ENCODE results near the gene ZNF324. TPM values are rescaled to one million over a fixed set of nuclear protein-coding genes. Genes with fewer than 3 reads are reported as not detected.

Gene ZNF324
- total and polyA plus RNA-seq, 9 of the 15 experiments (the other 6 are each of a cell fraction or from before 2014, with no cell fraction given) = 0.92 to 16.4 (median 5.3) TPM

- TF ChIP-seq GTF2E2 (tag; IDR thresholded peaks at IDR 0.05) (0 out of 2 replicates have a peak, but pooled peaks have one; percentile 35), CBFB (CRISPR knock-in tag; IDR thresholded peaks at IDR 0.05) (peak; percentile 95), TOE1 (IDR thresholded peaks at IDR 0.05; ENCODE audit: borderline replicate concordance) (peak; percentile 80; the same call in 1 of the 2 replicates), TOE1 (CRISPR knock-in tag; IDR thresholded peaks at IDR 0.05; ENCODE audit: borderline replicate concordance, low read depth) (no peak), ZBTB11 (CRISPR knock-in tag; IDR thresholded peaks at IDR 0.05) (0 out of 6 replicates have a peak, but pooled peaks of 1 of the 3 experiments have one; percentile 48), FOXM1 (IDR thresholded peaks at IDR 0.05; ENCODE audit: low read depth) (no peak), FOXM1 (CRISPR knock-in tag; IDR thresholded peaks at IDR 0.05; ENCODE audit: low read depth) (no peak), TEAD4 (IDR thresholded peaks at IDR 0.05; ENCODE audit: low read length) (peak; percentile 68; the same call in 1 of the 2 replicates), TEAD4 (CRISPR knock-in tag; IDR thresholded peaks at IDR 0.05; ENCODE audit: borderline replicate concordance) (no peak), USF1 (CRISPR knock-in tag; IDR thresholded peaks at IDR 0.05) (peak; percentile 98), ZNF24 (IDR thresholded peaks at IDR 0.05) (no peak), TCF3 (CRISPR knock-in tag; IDR thresholded peaks at IDR 0.05) (peak; percentile 85), GABPB1 (CRISPR knock-in tag; IDR thresholded peaks at IDR 0.05) (peak; percentile 41; the same call in 1 of the 2 replicates), MLLT1 (IDR thresholded peaks at IDR 0.05) (peak in 1 of 2 experiments; percentile 57; a peak in 1 of 4 replicates), MNT (conservative IDR thresholded peaks at IDR 0.05) (peak in 1 of 2 experiments; percentile 53; a peak in 2 of 4 replicates), TCF7 (IDR thresholded peaks at IDR 0.05; ENCODE audit: borderline replicate concordance) (0 out of 2 replicates have a peak, but pooled peaks have one; percentile 4), CREB1 (IDR thresholded peaks at IDR 0.05) (no peak), CREB1 (CRISPR knock-in tag; IDR thresholded peaks at IDR 0.05) (peak; percentile 37; the same call in 1 of the 2 replicates)
Observed at GRCh38 chr19:58509731-58510083, 42.8 kb downstream of the ZNF324 start (continued).

All from K562 (cell line).